Hepatocyte (in vitro differentiated cells): Measurements from ENCODE around the gene OBI1. TPM values are rescaled to one million over a fixed set of nuclear protein-coding genes. Genes with fewer than 3 reads are reported as not detected.

Source experiments
- DNase-seq: peaks from one replicate; pipeline ENCODE4 v3.0.0-alpha.2; 2016; ENCODE audit warnings: low spot score
- H2AFZ ChIP-seq: fragments of 200-600 bp; sonication (generic); 2 replicates; pipeline ENCODE4 v1.6.0; 2016; ENCODE audit warnings: antibody characterized with exemption, mild to moderate bottlenecking
- H3K27ac ChIP-seq: fragments of 200-600 bp; sonication (generic); 2 replicates; pipeline ENCODE4 v1.5.1; 2016; ENCODE audit warnings: mild to moderate bottlenecking
- H3K27me3 ChIP-seq: fragments of 200-600 bp; sonication (generic); 2 replicates; pipeline ENCODE4 v1.6.1; 2016
- H3K36me3 ChIP-seq: fragments of 200-600 bp; sonication (generic); replicated peaks from 2 replicates; pipeline ENCODE4 v1.5.1; 2016; ENCODE audit warnings: low read depth; ENCODE audit not compliant: insufficient read depth
- H3K4me1 ChIP-seq: fragments of 200-600 bp; sonication (generic); 2 replicates; pipeline ENCODE4 v1.5.1; 2016; ENCODE audit warnings: mild to moderate bottlenecking, moderate library complexity; ENCODE audit not compliant: insufficient read depth
- H3K4me2 ChIP-seq: fragments of 200-600 bp; sonication (generic); 2 replicates; pipeline ENCODE4 v1.6.0; 2016
- H3K4me3 ChIP-seq: fragments of 200-600 bp; sonication (generic); 2 replicates; pipeline ENCODE4 v1.5.1; 2016; ENCODE audit warnings: mild to moderate bottlenecking
- H3K79me2 ChIP-seq: fragments of 200-600 bp; sonication (generic); 2 replicates; pipeline ENCODE4 v1.6.0; 2017; ENCODE audit warnings: mild to moderate bottlenecking
- H3K9me2 ChIP-seq: fragments of 200-600 bp; sonication (generic); replicated peaks from 2 replicates; pipeline ENCODE4 v1.6.0; 2017; ENCODE audit warnings: mild to moderate bottlenecking; ENCODE audit not compliant: insufficient read depth
- H3K9me3 ChIP-seq: fragments of 200-600 bp; sonication (generic); 2 replicates; pipeline ENCODE4 v1.5.1; 2016; ENCODE audit warnings: low read depth, mild to moderate bottlenecking
- H4K20me1 ChIP-seq: fragments of 200-600 bp; sonication (generic); 2 replicates; pipeline ENCODE4 v1.6.0; 2016; ENCODE audit warnings: mild to moderate bottlenecking; ENCODE audit not compliant: insufficient read depth, poor library complexity, severe bottlenecking
- EZH2 ChIP-seq: fragments of 200-600 bp; sonication (generic); IDR thresholded peaks from 2 replicates; pipeline ENCODE4 v1.6.1; 2016; ENCODE audit warnings: antibody characterized with exemption, mild to moderate bottlenecking, borderline replicate concordance
- EZH2phosphoT487 ChIP-seq: fragments of 200-600 bp; sonication (generic); IDR thresholded peaks from one replicate; pipeline ENCODE4 v1.6.1; 2018; ENCODE audit warnings: antibody characterized with exemption, mild to moderate bottlenecking, low read depth, moderate library complexity; ENCODE audit not compliant: unreplicated experiment, severe bottlenecking
- WGBS: methylation state at CpG from one replicate; pipeline ENCODE4 v1.1.6; 2016; ENCODE audit warnings: low lambda C conversion rate; ENCODE audit errors: missing lambda C conversion rate; 5-methylcytosine and 5-hydroxymethylcytosine counted together
- polyA plus RNA-seq: library from polyadenylated mRNA; unstranded; fragments of >200 nt; fragmentation: Nextera tagmentation; extraction: Ambion mirVana; gene quantifications from 2 replicates; pipeline ENCODE4 v1.2.1, GENCODE V29; 2016
- total RNA-seq: library from RNA; depleted of rRNA; stranded (reverse); fragments of >200 nt; gene quantifications from 2 replicates; pipeline ENCODE4 v1.2.3, GENCODE V29; 2014
- TF ChIP-seq, protein P1 (sequence below): fragments of 200-600 bp; sonication (generic); IDR thresholded peaks from 2 replicates; pipeline ENCODE4 v1.5.1; 2016; ENCODE audit warnings: antibody characterized with exemption, mild to moderate bottlenecking; ENCODE audit not compliant: poor library complexity

The OBI1 gene
- total and polyA plus RNA-seq, 2 experiments from 2014 or later, result 5.3 to 17.6 TPM

GRCh38 chr13:78623132-78623531 is 35.8 kb downstream of the OBI1 start:
- no peaks in the 10 kb centered on the region for H4K20me1 ChIP-seq
- no peaks in the 10 kb centered on the region for H3K4me1 ChIP-seq
- no peak overlapping the region for H3K4me3 ChIP-seq

DNA sequence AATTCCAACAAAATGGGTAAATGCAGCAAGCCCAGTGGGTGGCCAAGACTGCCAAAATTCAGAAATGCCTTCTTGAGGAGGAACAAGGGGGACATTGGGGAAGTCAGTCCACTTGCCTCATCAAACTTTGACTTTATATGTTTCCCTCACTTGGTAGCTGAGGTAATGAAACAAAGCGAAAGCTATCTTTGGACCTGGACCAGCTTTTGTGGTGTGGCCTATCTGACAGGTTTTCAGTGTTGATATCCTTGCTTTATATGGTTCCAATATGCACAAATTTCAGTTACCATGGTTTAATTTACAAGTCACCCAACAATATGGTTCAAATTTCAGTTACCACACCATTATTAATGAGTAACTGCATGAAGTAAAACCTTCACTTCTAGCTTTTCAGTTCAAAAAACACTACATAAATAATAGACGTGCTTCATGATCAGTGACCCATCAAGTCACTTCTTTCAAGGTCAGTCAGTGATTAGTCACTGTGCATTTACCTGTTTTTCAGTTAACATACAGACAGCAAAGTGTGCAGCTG is 38.0 kb downstream of the OBI1 start:
- TF ChIP-seq, protein P1, sequence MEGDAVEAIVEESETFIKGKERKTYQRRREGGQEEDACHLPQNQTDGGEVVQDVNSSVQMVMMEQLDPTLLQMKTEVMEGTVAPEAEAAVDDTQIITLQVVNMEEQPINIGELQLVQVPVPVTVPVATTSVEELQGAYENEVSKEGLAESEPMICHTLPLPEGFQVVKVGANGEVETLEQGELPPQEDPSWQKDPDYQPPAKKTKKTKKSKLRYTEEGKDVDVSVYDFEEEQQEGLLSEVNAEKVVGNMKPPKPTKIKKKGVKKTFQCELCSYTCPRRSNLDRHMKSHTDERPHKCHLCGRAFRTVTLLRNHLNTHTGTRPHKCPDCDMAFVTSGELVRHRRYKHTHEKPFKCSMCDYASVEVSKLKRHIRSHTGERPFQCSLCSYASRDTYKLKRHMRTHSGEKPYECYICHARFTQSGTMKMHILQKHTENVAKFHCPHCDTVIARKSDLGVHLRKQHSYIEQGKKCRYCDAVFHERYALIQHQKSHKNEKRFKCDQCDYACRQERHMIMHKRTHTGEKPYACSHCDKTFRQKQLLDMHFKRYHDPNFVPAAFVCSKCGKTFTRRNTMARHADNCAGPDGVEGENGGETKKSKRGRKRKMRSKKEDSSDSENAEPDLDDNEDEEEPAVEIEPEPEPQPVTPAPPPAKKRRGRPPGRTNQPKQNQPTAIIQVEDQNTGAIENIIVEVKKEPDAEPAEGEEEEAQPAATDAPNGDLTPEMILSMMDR, result no peak
- TF ChIP-seq EZH2phosphoT487 (no peak), EZH2 (no peak)
- Histone ChIP-seq H3K9me2 (no peaks in the 10 kb centered on the region), H3K4me2 (no peak overlapping the region), H3K36me3 (no peaks in the 10 kb centered on the region), H4K20me1 (no peaks in the 10 kb centered on the region), H3K27me3 (no peaks in the 10 kb centered on the region), H3K4me3 (no peak overlapping the region), H3K27ac (no peak overlapping the region), H3K9me3 (no peaks in the 10 kb centered on the region), H3K4me1 (no peaks in the 10 kb centered on the region), H3K79me2 (peaks cover 2% of the 10 kb centered on the region), H2AFZ (no peak overlapping the region)
- 86% methylated on average over 2 of the region's 2 CpGs for WGBS
- no peak for DNase-seq

More at GRCh38 chr13:78623132-78623531, 35.8 kb downstream of the OBI1 start:
- Histone ChIP-seq H3K9me2 (no peaks in the 10 kb centered on the region), H3K79me2 (peaks cover 2% of the 10 kb centered on the region), H3K4me2 (no peak overlapping the region), H3K9me3 (no peaks in the 10 kb centered on the region), H3K27ac (no peak overlapping the region), H3K36me3 (no peaks in the 10 kb centered on the region), H2AFZ (no peak overlapping the region), H3K27me3 (no peaks in the 10 kb centered on the region)
- TF ChIP-seq, protein P1, result no peak
- TF ChIP-seq EZH2 (no peak), EZH2phosphoT487 (no peak)
- no peak for DNase-seq
- WGBS, result 94% methylated on average over 3 of the region's 3 CpGs

- no peaks in the 10 kb centered on the region for H3K4me1 ChIP-seq
- H3K4me2 ChIP-seq, result no peak overlapping the region
- no peak for DNase-seq
- H3K9me3 ChIP-seq, result no peaks in the 10 kb centered on the region
- H3K9me2 ChIP-seq, result no peaks in the 10 kb centered on the region
- no peaks in the 10 kb centered on the region for H4K20me1 ChIP-seq
- H3K4me3 ChIP-seq, result no peak overlapping the region
- 71% methylated on average over 1 of the region's 1 CpG for WGBS
- TF ChIP-seq, protein P1, result no peak
- no peak for TF ChIP-seq EZH2
- TF ChIP-seq EZH2phosphoT487, result no peak
- H3K79me2 ChIP-seq, result peaks cover 2% of the 10 kb centered on the region
- no peak overlapping the region for H3K27ac ChIP-seq
- no peak overlapping the region for H2AFZ ChIP-seq
- peaks cover under 1% of the 10 kb centered on the region for H3K27me3 ChIP-seq
- no peaks in the 10 kb centered on the region for H3K36me3 ChIP-seq
Measured at GRCh38 chr13:78618411-78618810, 40.5 kb downstream of the OBI1 start.
